K562 (cell line): Measurements from ENCODE around the gene CD9. TPM values are rescaled to one million over a fixed set of nuclear protein-coding genes. Genes with fewer than 3 reads are reported as not detected.

Source experiments
- ATAC-seq: fragments of 200-7000 bp; cut with Tn5 transposase; 3 replicates; pipeline ENCODE4 v1.9.1; 2020; ENCODE audit warnings: moderate library complexity
- BruUV-seq: library from RNA; stranded (reverse); fragments of 400-500 nt; replicated peaks from 2 replicates; lab custom pipeline; 2021; lab: Mats Ljungman, UMichigan
- CTCF ChIA-PET: fragments of 300-600 bp; formaldehyde crosslinking; extraction: SDS; loops from one replicate; lab custom pipeline; 2021; ENCODE audit warnings: low intra/inter-chr PET ratio; lab: Yijun Ruan, JAX
- POLR2A ChIA-PET: fragments of 300-600, 350-650 bp; sonication (Branson Sonifier 250); formaldehyde crosslinking; extraction: SDS; loops from one replicate; lab custom pipeline; 2021; ENCODE audit warnings: antibody characterized with exemption, inconsistent platforms; lab: Yijun Ruan, JAX
- DNase-seq, 4 experiments: peaks; one replicate each; pipeline versions ENCODE4 v3.0.0 to v3.0.0-alpha.2; 2011 to 2018; ENCODE audit warnings: low spot score in 3 of 4, mixed read lengths in 3 of 4; ENCODE audit errors: extremely low read depth in 1 of 4
- FAIRE-seq: peaks from 2 replicates; lab custom pipeline; 2011; peaks lifted over from hg19 to GRCh38; lab: Jason Lieb, UNC
- H2AFZ ChIP-seq: 2 replicates; pipeline ENCODE4 v1.6.0; 2011; ENCODE audit warnings: low read depth, low read length, control low read depth, inconsistent platforms
- H3K27ac ChIP-seq: fragments of 200-600 bp; 3 replicates; pipeline ENCODE4 v1.8.0; 2011; ENCODE audit warnings: low read depth, mild to moderate bottlenecking, control low read depth, inconsistent platforms, low read length, moderate library complexity, mixed read lengths; ENCODE audit errors: extremely low read depth
- H3K27me3 ChIP-seq, 2 experiments: fragments of 300-600 bp in 1 of 2; 2 replicates in 1 of 2; 3 replicates in 1 of 2; pipeline versions ENCODE4 v1.6.0 to v1.8.0; 2011; ENCODE audit warnings: inconsistent platforms in 2 of 2, low read length in 2 of 2, mild to moderate bottlenecking in 1 of 2, mixed read lengths in 1 of 2, moderate library complexity in 1 of 2; ENCODE audit not compliant: control insufficient read depth in 2 of 2, insufficient read depth in 2 of 2
- H3K36me3 ChIP-seq: fragments of 300-600 bp; 3 replicates; pipeline ENCODE4 v1.8.0; 2011; ENCODE audit warnings: mild to moderate bottlenecking, low read length, inconsistent platforms; ENCODE audit not compliant: control insufficient read depth, insufficient read depth
- H3K4me1 ChIP-seq, 2 experiments: fragments of 200-600 bp in 1 of 2; replicated peaks in 1 of 2; 2 replicates in 1 of 2; 3 replicates in 1 of 2; pipeline versions ENCODE4 v1.5.1 to v1.8.0; 2011; ENCODE audit warnings: inconsistent platforms in 2 of 2, low read length in 2 of 2, mild to moderate bottlenecking in 1 of 2, mixed read lengths in 1 of 2, moderate library complexity in 1 of 2; ENCODE audit not compliant: control insufficient read depth in 2 of 2, insufficient read depth in 2 of 2
- H3K4me2 ChIP-seq: 2 replicates; pipeline ENCODE4 v1.6.1; 2011; ENCODE audit warnings: low read length, control low read depth, inconsistent platforms, mixed read lengths; ENCODE audit not compliant: insufficient read depth
- H3K4me3 ChIP-seq: fragments of 200-600 bp; sonication (generic), shearing (Covaris generic); 2 replicates; pipeline ENCODE4 v1.5.1; 2016; ENCODE audit warnings: control low read depth, inconsistent platforms
- H3K79me2 ChIP-seq: fragments of 200-600 bp; 3 replicates; pipeline ENCODE4 v1.8.0; 2011; ENCODE audit warnings: low read length, inconsistent platforms; ENCODE audit not compliant: control insufficient read depth, insufficient read depth
- H3K9ac ChIP-seq, 2 experiments: 2 replicates each; pipeline versions ENCODE4 v1.6.0 to v1.6.1; 2011; ENCODE audit warnings: low read depth in 2 of 2, low read length in 2 of 2, control low read depth in 1 of 2, inconsistent platforms in 1 of 2, mild to moderate bottlenecking in 1 of 2, mixed read lengths in 1 of 2; ENCODE audit not compliant: insufficient read depth in 1 of 2
- H3K9me1 ChIP-seq: one replicate; pipeline ENCODE4 v1.6.0; 2011; ENCODE audit warnings: inconsistent platforms, mild to moderate bottlenecking, low read length, moderate library complexity; ENCODE audit not compliant: control insufficient read depth, insufficient read depth
- H3K9me3 ChIP-seq: replicated peaks from 2 replicates; pipeline ENCODE4 v1.5.1; 2011; ENCODE audit warnings: low read depth, low read length, inconsistent platforms; ENCODE audit not compliant: control insufficient read depth, insufficient read depth
- H4K20me1 ChIP-seq: replicated peaks from 2 replicates; pipeline ENCODE4 v1.6.1; 2011; ENCODE audit warnings: low read length, inconsistent platforms, mixed read lengths; ENCODE audit not compliant: control insufficient read depth, insufficient read depth
- COPS2 ChIP-seq: fragments of 450-650 bp; conservative IDR thresholded peaks from 2 replicates; pipeline ENCODE4 v1.6.1; 2016; ENCODE audit warnings: mild to moderate bottlenecking, moderate library complexity
- EGR1 ChIP-seq: fragments of 450-650 bp; conservative IDR thresholded peaks from 2 replicates; pipeline ENCODE4 v1.6.1; 2017; ENCODE audit warnings: mild to moderate bottlenecking
- ID3 ChIP-seq, 2 experiments: fragments of 250-450 bp in 1 of 2; fragments of 450-650 bp in 1 of 2; sonication (Bioruptor Pico) in 1 of 2; IDR thresholded peaks; 2 replicates each; pipeline versions ENCODE4 v1.6.1 to v1.8.0; 2016 to 2021; ENCODE audit warnings: mild to moderate bottlenecking in 2 of 2, moderate library complexity in 2 of 2, missing compliant biosample characterization in 1 of 2, missing genetic modification characterization in 1 of 2
- L3MBTL2 ChIP-seq: fragments of 450-650 bp; IDR thresholded peaks from 2 replicates; pipeline ENCODE4 v1.6.1; 2016; ENCODE audit warnings: mild to moderate bottlenecking, moderate library complexity
- MAFG ChIP-seq: fragments of 450-650 bp; conservative IDR thresholded peaks from 2 replicates; pipeline ENCODE4 v1.6.1; 2016; ENCODE audit warnings: missing genetic modification characterization, missing compliant biosample characterization
- PHF8 ChIP-seq: fragments of 200-600 bp; sonication (generic); IDR thresholded peaks from 2 replicates; pipeline ENCODE4 v1.6.1; 2012; ENCODE audit warnings: mixed run types, mild to moderate bottlenecking, inconsistent platforms, low read length, moderate library complexity, borderline replicate concordance
- PRDM10 ChIP-seq: fragments of 450-650 bp; IDR thresholded peaks from 2 replicates; pipeline ENCODE4 v1.6.1; 2018; ENCODE audit not compliant: partially characterized antibody
- RBM17 ChIP-seq: fragments of 200-400 bp; formaldehyde crosslinking; IDR thresholded peaks from 2 replicates; pipeline ENCODE4 v1.6.1; 2017; ENCODE audit warnings: low read depth, mild to moderate bottlenecking, low read length, borderline replicate concordance
- YY1 ChIP-seq, 3 experiments: IDR thresholded peaks; 2 replicates each; pipeline ENCODE4 v1.6.1; 2011; ENCODE audit warnings: low read length in 2 of 3, mild to moderate bottlenecking in 2 of 3, moderate library complexity in 2 of 3, borderline replicate concordance in 1 of 3, control low read depth in 1 of 3, low read depth in 1 of 3; ENCODE audit not compliant: insufficient read depth in 3 of 3, insufficient replicate concordance in 2 of 3, control insufficient read depth in 1 of 3, insufficient read length in 1 of 3; ENCODE audit errors: extremely low read depth in 1 of 3
- ZBTB7A ChIP-seq: IDR thresholded peaks from 2 replicates; pipeline ENCODE4 v1.6.1; 2011; ENCODE audit warnings: low read depth, mild to moderate bottlenecking, low read length, moderate library complexity, borderline replicate concordance; ENCODE audit not compliant: control insufficient read depth
- ZFX ChIP-seq: sonication (generic); formaldehyde crosslinking; IDR thresholded peaks from 2 replicates; pipeline ENCODE4 v1.8.0; 2022; ENCODE audit warnings: mild to moderate bottlenecking, missing genetic modification reagents, moderate library complexity
- WGBS: fragments of 100-300 bp; shearing (Covaris generic); methylation state at CpG from one replicate; pipeline ENCODE4 v1.1.6; 2016; ENCODE audit warnings: low coverage, mixed read lengths; ENCODE audit not compliant: insufficient coverage; ENCODE audit errors: missing lambda C conversion rate; 5-methylcytosine and 5-hydroxymethylcytosine counted together
- in situ Hi-C: fragments of 300-500 bp; cut with MboI; formaldehyde crosslinking; loops from 4 replicates; pipeline ENCODE4 v1.15.0; 2018; ENCODE audit warnings: inconsistent platforms, mixed read lengths
- intact Hi-C: fragments of 100-400 bp; cut with micrococcal nuclease; formaldehyde crosslinking; loops from 2 replicates; pipeline ENCODE4 v1.14.2; 2022
- polyA plus RNA-seq, 8 experiments: library from polyadenylated mRNA; depleted of rRNA in 4 of 8; stranded (reverse) in 5 of 8; unstranded in 3 of 8; fragments of >200 nt; fragmentation: Nextera tagmentation in 2 of 8; fragmentation: Illumina TruSeq in 1 of 8; extraction: Ambion mirVana in 2 of 8; extraction: Trizol in 1 of 8; gene quantifications; 2 replicates each; pipeline versions ENCODE4 v1.2.1 to v1.2.3, GENCODE V29; 2011 to 2014; ENCODE audit warnings: inconsistent platforms in 1 of 8, missing spikeins in 1 of 8
- total RNA-seq, 7 experiments: library from RNA; depleted of rRNA in 6 of 7; stranded (reverse); fragments of >200 nt in 6 of 7; fragmentation: Illumina TruSeq in 2 of 7; extraction: Trizol in 2 of 7; gene quantifications; 2 replicates each; pipeline versions ENCODE4 v1.2.1 to v1.2.3, GENCODE V29; 2011 to 2021; ENCODE audit warnings: low replicate concordance in 1 of 7

Gene CD9
- total and polyA plus RNA-seq, 9 of the 15 experiments (the other 6 are each of a cell fraction or from before 2014, with no cell fraction given) = 0.43 to 5.6 (median 0.62) TPM

- in situ Hi-C loops = loop anchor here (10.0 kb wide), 1 partner anchor 135 kb away; no protein-coding TSS in a partner anchor
- no peak for DNase-seq
- WGBS = 20% methylated on average over 24 of the region's 42 CpGs
- Histone ChIP-seq H3K27me3 (peaks cover 6 to 30% of the 10 kb centered on the region in 2 experiments; a peak in 3 of 5 replicates), H3K9me3 (no peaks in the 10 kb centered on the region), H3K4me1 (peaks cover 0 to 15% of the 10 kb centered on the region in 2 experiments; a peak in 4 of 5 replicates), H3K79me2 (no peaks in the 10 kb centered on the region), H3K36me3 (no peaks in the 10 kb centered on the region), H3K9me1 (no peaks in the 10 kb centered on the region), H3K4me2 (peak overlapping the region; percentile 9; the same call in 1 of the 2 replicates), H2AFZ (peak overlapping the region; percentile 46; the same call in 1 of the 2 replicates), H3K27ac (no peak overlapping the region), H4K20me1 (no peaks in the 10 kb centered on the region), H3K9ac (peak overlapping the region; percentile 6 to 52; a peak in 1 of 4 replicates), H3K4me3 (no peak overlapping the region)
- no peak for ATAC-seq
- POLR2A ChIA-PET = no interaction called here
- FAIRE-seq = no peak
- CTCF ChIA-PET = interaction anchor here (1.1 kb wide), 1 partner anchor 85 kb away, joined by 3 read pairs; no protein-coding TSS in a partner anchor
- no TSS peak for BruUV-seq
- intact Hi-C loops = no loop called here
- TF ChIP-seq MAFG (tag) (no peak), ID3 (CRISPR knock-in tag; IDR thresholded peaks at IDR 0.05) (no peak), ID3 (tag; IDR thresholded peaks at IDR 0.05) (0 out of 2 replicates have a peak, but pooled peaks have one; percentile 22), PRDM10 (peak; percentile 61), RBM17 (no peak), COPS2 (no peak), ZBTB7A (0 out of 2 replicates have a peak, but pooled peaks have one; percentile 16), YY1 (IDR thresholded peaks at IDR 0.05; ENCODE audit: borderline replicate concordance in 1 of 3, control insufficient read depth in 1 of 3, extremely low read depth in 1 of 3, insufficient read depth in 3 of 3, insufficient read length in 1 of 3, insufficient replicate concordance in 2 of 3, low read depth in 1 of 3, low read length in 2 of 3) (no peak), EGR1 (peak; percentile 50), PHF8 (peak; percentile 33; the same call in 1 of the 2 replicates), L3MBTL2 (peak; percentile 43; the same call in 1 of the 2 replicates), ZFX (CRISPR knock-in tag) (0 out of 2 replicates have a peak, but pooled peaks have one; percentile 30)
These were observed 507 bp upstream of the CD9 start for GRCh38 chr12:6199531-6200255.
